Femur (tissue), 1 donor: Measurements from ENCODE around the gene SPG7.

ENCODE experiments used
- DNase-seq: peaks from one replicate; pipeline ENCODE4 v3.0.0-alpha.2; 2017

Gene SPG7

GRCh38 chr16:89602952-89603590 is 94.9 kb downstream of the SPG7 start:
- no peak for DNase-seq

GRCh38 chr16:89604764-89605163 is 96.6 kb downstream of the SPG7 start:
- DNase-seq: no peak

GRCh38 chr16:89605186-89605970 is 97.2 kb downstream of the SPG7 start:
- no peak for DNase-seq

- no peak for DNase-seq
These were observed 97.8 kb downstream of the SPG7 start for GRCh38 chr16:89606006-89606405.
